ENCODE data around the gene MYO9A. TPM values are rescaled to one million over a fixed set of nuclear protein-coding genes. Genes with fewer than 3 reads are reported as not detected.
"Not testable (repeated sequence)": the region's sequence is repeated elsewhere in the genome, so short reads cannot be mapped to it uniquely, and the experiment has no call there.

Gene MYO9A
- total RNA-seq, 1 experiment from 2014 or later = 13.6 TPM

GRCh38 chr15:72014555-72014954 lies 103.4 kb downstream of the MYO9A start:
- in situ Hi-C loops (cut with HindIII; ENCODE audit: low pct_unique_long_range_greater_than_20kb, low sequenced_read_pairs); DNase-seq (ENCODE audit: low read depth, low spot score): not testable (repeated sequence)

DNA sequence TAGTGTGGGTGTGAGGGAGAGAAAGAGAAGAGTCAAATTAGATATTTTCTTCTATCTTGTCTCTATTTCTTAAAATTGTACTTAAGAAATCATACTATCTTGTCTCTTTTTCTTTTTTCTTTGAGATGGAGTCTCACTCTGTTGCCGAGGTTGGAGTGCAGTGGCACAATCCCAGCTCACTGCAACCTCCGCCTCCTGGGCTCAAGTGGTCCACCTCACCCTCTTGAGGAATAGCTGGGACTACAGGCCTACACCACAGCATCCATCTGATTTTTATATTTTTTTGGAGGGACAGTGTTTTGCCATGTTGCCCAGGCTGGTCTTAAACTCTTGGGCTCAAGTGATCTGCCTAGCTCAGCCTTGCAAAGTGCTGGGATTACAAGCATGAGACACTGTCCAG lies 104.2 kb downstream of the MYO9A start:
- DNase-seq (ENCODE audit: low read depth, low spot score) = no peak
- in situ Hi-C loops (cut with HindIII; ENCODE audit: low pct_unique_long_range_greater_than_20kb, low sequenced_read_pairs) = no loop called here

DNA sequence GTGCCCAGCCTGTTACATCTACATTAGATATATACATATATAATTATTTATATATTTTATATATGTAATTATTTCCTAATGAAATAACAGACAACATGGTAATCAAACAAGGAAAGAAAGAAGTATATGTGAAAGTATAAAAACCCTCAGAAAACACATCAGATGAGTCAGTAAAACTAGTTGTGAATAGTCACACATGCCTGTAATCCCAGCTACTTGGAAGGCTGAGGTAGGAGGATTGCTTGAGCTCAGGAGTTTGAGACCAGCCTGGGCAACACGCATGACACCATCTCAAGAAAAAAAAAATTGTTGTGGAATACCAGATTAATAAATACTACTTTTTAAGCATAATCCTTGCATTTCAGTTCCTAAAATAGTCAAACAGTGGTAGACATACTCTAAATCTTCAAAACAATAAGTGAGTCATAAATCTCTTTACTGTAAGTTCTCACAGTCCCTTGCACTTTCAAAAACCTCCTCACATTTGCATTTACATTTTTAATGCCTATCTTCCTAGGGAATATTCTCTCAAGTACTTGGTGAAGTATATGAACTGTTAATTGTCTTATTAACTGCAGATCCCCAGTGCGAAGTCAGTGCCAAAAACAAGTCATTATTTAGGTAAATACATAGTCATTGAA lies 106.5 kb downstream of the MYO9A start:
- in situ Hi-C loops (cut with HindIII; ENCODE audit: low pct_unique_long_range_greater_than_20kb, low sequenced_read_pairs) = no loop called here
- DNase-seq (ENCODE audit: low read depth, low spot score) = no peak

- no peak for DNase-seq (ENCODE audit: low read depth, low spot score)
- in situ Hi-C loops (cut with HindIII; ENCODE audit: low pct_unique_long_range_greater_than_20kb, low sequenced_read_pairs) = no loop called here
These were observed 108.7 kb downstream of the MYO9A start for GRCh38 chr15:72009222-72009621.

- no peak for DNase-seq (ENCODE audit: low read depth, low spot score)
These were observed 111.6 kb downstream of the MYO9A start for GRCh38 chr15:72006382-72006781.

DNA sequence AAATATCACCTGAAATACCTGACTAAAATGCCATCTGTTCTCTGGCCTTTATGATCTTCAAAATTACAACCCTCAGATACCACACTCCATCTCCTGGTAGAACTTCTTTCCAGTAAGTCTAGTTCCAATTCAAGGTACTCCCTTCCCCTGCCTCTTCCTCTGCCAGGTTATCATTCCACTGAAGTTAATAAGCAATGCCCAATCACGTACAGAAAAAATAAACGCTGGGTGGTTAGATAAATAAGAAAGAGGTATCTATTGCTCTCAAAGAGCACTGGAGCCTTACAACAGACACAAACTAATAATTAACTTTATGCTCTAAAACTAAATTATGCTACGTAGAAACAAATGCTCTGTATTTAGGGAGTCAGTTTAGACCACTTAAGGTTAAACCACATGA lies 112.5 kb downstream of the MYO9A start:
- in situ Hi-C loops (cut with HindIII; ENCODE audit: low pct_unique_long_range_greater_than_20kb, low sequenced_read_pairs) = no loop called here

More at GRCh38 chr15:72006382-72006781, 111.6 kb downstream of the MYO9A start:
- in situ Hi-C loops (cut with HindIII; ENCODE audit: low pct_unique_long_range_greater_than_20kb, low sequenced_read_pairs) = no loop called here

DNA sequence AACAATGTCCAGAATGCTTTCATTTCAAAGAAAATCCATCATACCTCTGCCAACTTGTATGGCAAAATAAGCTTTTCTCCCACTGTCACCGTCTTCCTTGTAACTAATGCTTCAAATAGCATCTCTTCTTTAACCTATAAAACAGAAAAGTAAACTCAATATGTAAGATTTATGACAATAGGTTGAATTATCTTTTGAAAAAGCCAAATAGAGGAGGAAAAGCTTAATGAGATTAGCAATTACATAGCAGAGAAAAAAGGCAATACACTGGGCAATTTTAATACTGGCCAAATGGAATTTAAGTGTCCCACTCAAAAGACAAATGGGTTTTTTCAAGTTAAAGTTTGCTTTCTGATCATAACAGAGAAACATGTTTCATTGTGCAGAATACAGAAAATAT lies 118.1 kb downstream of the MYO9A start:
- no peak for DNase-seq (ENCODE audit: low read depth, low spot score)
- in situ Hi-C loops (cut with HindIII; ENCODE audit: low pct_unique_long_range_greater_than_20kb, low sequenced_read_pairs) = no loop called here

More for the DNA sequence above, 112.5 kb downstream of the MYO9A start:
- DNase-seq (ENCODE audit: low read depth, low spot score) = no peak

GRCh38 chr15:71998717-71999116 lies 119.2 kb downstream of the MYO9A start:
- in situ Hi-C loops (cut with HindIII; ENCODE audit: low pct_unique_long_range_greater_than_20kb, low sequenced_read_pairs); DNase-seq (ENCODE audit: low read depth, low spot score): not testable (repeated sequence)

DNA sequence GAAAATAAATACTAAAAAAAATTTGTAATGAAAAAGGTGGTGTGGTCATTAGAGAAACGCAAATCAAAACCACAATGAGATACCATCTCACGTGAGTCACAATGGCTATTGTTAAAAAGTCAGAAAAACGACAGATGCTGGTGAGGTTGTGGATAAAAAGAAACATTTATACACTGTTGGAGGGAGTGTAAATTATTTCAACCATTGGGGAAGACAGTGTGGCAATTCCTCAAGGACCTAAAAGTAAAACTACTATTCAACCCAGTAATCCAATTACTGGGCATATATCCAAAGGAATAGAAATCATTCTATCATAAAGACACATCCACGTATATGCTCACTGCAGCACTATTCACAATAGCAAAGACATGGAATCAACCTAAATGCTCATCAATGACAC lies 120.3 kb downstream of the MYO9A start:
- no peak for DNase-seq (ENCODE audit: low read depth, low spot score)
- in situ Hi-C loops (cut with HindIII; ENCODE audit: low pct_unique_long_range_greater_than_20kb, low sequenced_read_pairs) = no loop called here

DNA sequence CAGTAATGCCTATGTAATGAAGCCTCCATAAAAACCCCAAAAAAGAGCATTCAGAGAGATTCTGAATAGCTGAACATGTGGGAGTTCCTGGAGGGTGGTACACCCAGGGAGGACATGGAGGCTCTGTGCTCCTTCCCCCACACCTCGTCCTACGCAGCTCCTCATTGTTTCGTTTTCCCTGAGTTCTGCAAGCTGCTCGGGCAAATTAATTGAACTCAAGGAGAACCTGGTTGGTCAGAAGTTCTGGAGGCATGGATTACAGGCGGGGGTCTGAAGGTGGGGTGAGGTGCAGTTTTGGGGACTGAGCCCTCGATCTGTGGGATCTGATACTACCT lies 142.2 kb downstream of the MYO9A start:
- in situ Hi-C loops (cut with HindIII; ENCODE audit: low pct_unique_long_range_greater_than_20kb, low sequenced_read_pairs) = no loop called here
- no peak for DNase-seq (ENCODE audit: low read depth, low spot score)

DNA sequence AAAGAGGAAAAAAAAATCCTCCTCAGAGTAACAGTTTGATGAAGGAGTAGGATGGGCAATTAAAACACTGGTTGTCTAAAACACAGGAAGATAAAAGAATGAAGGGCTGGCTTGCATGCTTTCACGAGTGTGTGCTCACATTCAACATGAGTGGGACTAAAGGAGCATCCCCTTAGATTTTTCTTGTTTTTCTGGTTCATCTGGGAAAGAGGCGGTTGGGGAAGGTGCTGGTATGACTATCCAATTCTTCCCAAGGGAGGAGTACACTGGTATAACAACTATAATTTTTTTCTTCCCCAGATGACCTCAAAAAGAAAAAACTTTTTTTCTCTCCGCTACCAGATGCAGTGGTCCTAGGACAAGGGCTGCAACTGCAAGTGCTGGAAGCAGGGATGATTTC lies 143.7 kb downstream of the MYO9A start:
- no peak for DNase-seq (ENCODE audit: low read depth, low spot score)
- in situ Hi-C loops (cut with HindIII; ENCODE audit: low pct_unique_long_range_greater_than_20kb, low sequenced_read_pairs) = no loop called here

DNA sequence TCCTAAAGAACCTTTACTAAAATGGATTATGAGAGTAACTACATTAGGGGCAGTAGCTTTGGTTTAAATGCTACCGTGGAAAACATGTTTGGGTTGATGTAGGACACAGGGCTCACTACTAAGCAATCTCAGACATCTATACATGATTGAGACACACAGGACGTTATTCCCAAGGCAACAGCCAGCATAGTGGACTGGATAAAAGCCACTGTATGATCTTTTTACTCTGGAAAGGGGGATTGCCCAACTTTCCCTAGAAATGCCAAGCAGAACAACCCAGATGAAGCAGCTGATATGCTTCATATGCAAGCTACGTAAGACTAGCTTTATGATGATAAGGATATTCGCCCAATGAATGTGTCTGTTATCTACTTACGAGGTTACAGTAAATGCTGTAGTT lies 144.6 kb downstream of the MYO9A start:
- in situ Hi-C loops (cut with HindIII; ENCODE audit: low pct_unique_long_range_greater_than_20kb, low sequenced_read_pairs) = no loop called here
- no peak for DNase-seq (ENCODE audit: low read depth, low spot score)

GRCh38 chr15:71971905-71972304 lies 146.0 kb downstream of the MYO9A start:
- no peak for DNase-seq (ENCODE audit: low read depth, low spot score)

DNA sequence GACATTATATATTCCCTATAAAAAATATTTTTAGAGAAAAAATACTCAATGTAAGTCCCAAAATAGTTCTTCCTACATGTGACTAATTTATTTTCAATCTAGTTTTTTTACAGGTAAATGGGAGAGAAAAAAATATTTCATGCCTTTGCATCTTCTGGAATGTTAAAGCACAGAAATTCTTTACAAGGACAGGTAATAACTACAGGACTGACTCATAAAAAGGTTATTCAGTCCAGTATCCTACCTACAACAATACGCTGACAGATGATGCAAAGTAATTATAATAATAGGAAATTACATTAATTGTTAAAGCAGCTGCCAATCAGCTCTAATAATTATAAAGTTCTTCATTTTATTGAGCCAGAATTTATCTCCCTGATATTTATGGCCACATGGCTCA lies 147.5 kb downstream of the MYO9A start:
- in situ Hi-C loops (cut with HindIII; ENCODE audit: low pct_unique_long_range_greater_than_20kb, low sequenced_read_pairs) = no loop called here
- DNase-seq (ENCODE audit: low read depth, low spot score) = no peak

More at GRCh38 chr15:71971905-71972304, 146.0 kb downstream of the MYO9A start:
- in situ Hi-C loops (cut with HindIII; ENCODE audit: low pct_unique_long_range_greater_than_20kb, low sequenced_read_pairs) = no loop called here

GRCh38 chr15:71962537-71962936 lies 155.4 kb downstream of the MYO9A start:
- no peak for DNase-seq (ENCODE audit: low read depth, low spot score)
- in situ Hi-C loops (cut with HindIII; ENCODE audit: low pct_unique_long_range_greater_than_20kb, low sequenced_read_pairs) = no loop called here

GRCh38 chr15:71957026-71957425 lies 160.9 kb downstream of the MYO9A start:
- in situ Hi-C loops (cut with HindIII; ENCODE audit: low pct_unique_long_range_greater_than_20kb, low sequenced_read_pairs) = no loop called here
- DNase-seq (ENCODE audit: low read depth, low spot score) = no peak

DNA sequence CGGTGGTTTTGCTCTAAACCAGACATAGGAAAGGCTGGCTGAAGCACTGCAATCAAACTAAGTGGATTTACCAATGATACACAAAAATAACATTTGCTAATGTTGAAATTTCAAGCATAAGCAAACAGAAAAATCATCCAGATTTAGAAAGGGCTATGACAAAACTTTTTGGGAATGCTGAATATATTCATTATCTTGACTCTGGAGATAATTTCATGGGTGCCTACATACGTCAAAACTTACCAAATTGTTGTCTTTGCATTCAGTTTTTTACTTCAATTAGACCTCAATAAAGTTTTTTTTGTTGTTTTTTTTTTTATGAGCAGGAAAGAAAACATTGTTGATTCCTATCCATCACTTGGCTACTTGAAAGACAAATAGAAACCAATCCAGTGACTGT lies 166.8 kb downstream of the MYO9A start:
- no peak for DNase-seq (ENCODE audit: low read depth, low spot score)
- in situ Hi-C loops (cut with HindIII; ENCODE audit: low pct_unique_long_range_greater_than_20kb, low sequenced_read_pairs) = no loop called here

- no peak for DNase-seq (ENCODE audit: low read depth, low spot score)
- in situ Hi-C loops (cut with HindIII; ENCODE audit: low pct_unique_long_range_greater_than_20kb, low sequenced_read_pairs) = no loop called here
These were observed 172.9 kb downstream of the MYO9A start for GRCh38 chr15:71945012-71945411.

DNA sequence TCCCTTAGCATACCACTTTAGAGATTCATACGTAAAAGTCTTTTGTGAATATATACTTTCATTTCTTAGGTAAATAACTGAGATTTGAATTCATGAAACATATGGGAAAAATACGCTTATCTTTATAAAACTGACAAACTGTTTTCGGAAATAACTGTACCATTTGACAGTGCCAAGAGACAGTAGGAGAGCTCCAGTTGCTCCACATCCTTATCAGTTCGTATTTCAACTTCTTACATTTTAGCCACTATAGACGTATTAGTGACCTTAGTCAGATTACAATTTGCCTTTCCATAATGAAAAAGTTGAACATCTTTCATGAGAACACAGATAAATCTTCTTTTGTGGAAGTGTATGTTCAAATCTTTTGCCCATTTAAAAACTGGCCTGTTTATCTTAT lies 174.1 kb downstream of the MYO9A start:
- DNase-seq (ENCODE audit: low read depth, low spot score) = no peak
- in situ Hi-C loops (cut with HindIII; ENCODE audit: low pct_unique_long_range_greater_than_20kb, low sequenced_read_pairs) = no loop called here
